Measurements from ENCODE around the gene VSTM4. TPM values are rescaled to one million over a fixed set of nuclear protein-coding genes. Genes with fewer than 3 reads are reported as not detected.

Gene VSTM4
- total RNA-seq, 1 experiment from 2014 or later: 0.13 TPM

GRCh38 chr10:48968036-48968435 lies 147.3 kb downstream of the VSTM4 start:
- H3K27me3 ChIP-seq (ENCODE audit: control insufficient read depth, insufficient read depth, low read length): peaks cover 2% of the 10 kb centered on the region; the same call in 1 of the 2 replicates
- ATAC-seq (no peak), DNase-seq (ENCODE audit: low read depth, low spot score) (no peak)
- in situ Hi-C loops (cut with HindIII; ENCODE audit: low pct_unique_long_range_greater_than_20kb, low sequenced_read_pairs) (no loop called here), intact Hi-C loops (cut with micrococcal nuclease; ENCODE audit: unreplicated experiment) (no loop called here)
- ChIA-PET POLR2A (no interaction called here), CTCF (no interaction called here)
- H3K4me3 ChIP-seq (ENCODE audit: low read depth in 2 of 2, low read length in 2 of 2): no peak overlapping the region
- TF ChIP-seq POLR2AphosphoS5 (IDR thresholded peaks at IDR 0.05; ENCODE audit: low read depth, low read length): no peak
- no peak for TF ChIP-seq CTCF (IDR thresholded peaks at IDR 0.05)
- no peak for TF ChIP-seq TCF7L2 (IDR thresholded peaks at IDR 0.05; ENCODE audit: low read depth, low read length)
- TF ChIP-seq REST (IDR thresholded peaks at IDR 0.05; ENCODE audit: insufficient read depth in 1 of 2, low read depth in 2 of 2, low read length in 1 of 2): no peak
- TF ChIP-seq SIN3A (IDR thresholded peaks at IDR 0.05; ENCODE audit: borderline replicate concordance, insufficient read depth, low read depth, low read length): no peak
- H3K27ac ChIP-seq (ENCODE audit: low read length): no peak overlapping the region
- no peaks in the 10 kb centered on the region for H3K36me3 ChIP-seq (ENCODE audit: control insufficient read depth, insufficient read depth, low read length)
- BruUV-seq (replicated peaks): no TSS peak
- H3K4me1 ChIP-seq (ENCODE audit: control insufficient read depth, insufficient read depth, low read length): no peaks in the 10 kb centered on the region
- no peaks in the 10 kb centered on the region for H3K9me3 ChIP-seq (ENCODE audit: control insufficient read depth, insufficient read depth, low read depth, low read length)

GRCh38 chr10:48965460-48965859 lies 149.9 kb downstream of the VSTM4 start:
- no peaks in the 10 kb centered on the region for H3K36me3 ChIP-seq (ENCODE audit: control insufficient read depth, insufficient read depth, low read length)
- BruUV-seq (replicated peaks): no TSS peak
- no peak for ATAC-seq

More at GRCh38 chr10:48965460-48965859, 149.9 kb downstream of the VSTM4 start:
- H3K27me3 ChIP-seq (ENCODE audit: control insufficient read depth, insufficient read depth, low read length): no peaks in the 10 kb centered on the region
- in situ Hi-C loops (cut with HindIII; ENCODE audit: low pct_unique_long_range_greater_than_20kb, low sequenced_read_pairs): no loop called here
- POLR2A ChIA-PET: no interaction called here
- H3K4me1 ChIP-seq (ENCODE audit: control insufficient read depth, insufficient read depth, low read length): no peaks in the 10 kb centered on the region
- CTCF ChIA-PET: no interaction called here
- intact Hi-C loops (cut with micrococcal nuclease; ENCODE audit: unreplicated experiment): no loop called here
- no peak overlapping the region for H3K4me3 ChIP-seq (ENCODE audit: low read depth in 2 of 2, low read length in 2 of 2)
- TF ChIP-seq POLR2AphosphoS5 (IDR thresholded peaks at IDR 0.05; ENCODE audit: low read depth, low read length) (no peak), CTCF (IDR thresholded peaks at IDR 0.05) (no peak), REST (IDR thresholded peaks at IDR 0.05; ENCODE audit: insufficient read depth in 1 of 2, low read depth in 2 of 2, low read length in 1 of 2) (no peak), SIN3A (IDR thresholded peaks at IDR 0.05; ENCODE audit: borderline replicate concordance, insufficient read depth, low read depth, low read length) (no peak), TCF7L2 (IDR thresholded peaks at IDR 0.05; ENCODE audit: low read depth, low read length) (no peak)
- H3K9me3 ChIP-seq (ENCODE audit: control insufficient read depth, insufficient read depth, low read depth, low read length): no peaks in the 10 kb centered on the region
- H3K27ac ChIP-seq (ENCODE audit: low read length): no peak overlapping the region
- DNase-seq (ENCODE audit: low read depth, low spot score): no peak

Small RNA genes within 50 kb of the gene (microRNA-seq; reads per million reads assigned to microRNA genes)
- gene MIR4294 (ENCODE audit: unreplicated experiment): not detected

Other genes with a start within 250 kb of the VSTM4 start
- gene LRRC18, start 175.7 kb downstream of the VSTM4 start, total RNA-seq (2021; ENCODE audit: unreplicated experiment): not detected
- gene FAM170B, start 18.5 kb upstream of the VSTM4 start, total RNA-seq (2021; ENCODE audit: unreplicated experiment): not detected
- gene TMEM273, start 72.9 kb upstream of the VSTM4 start, total RNA-seq (2021; ENCODE audit: unreplicated experiment): 0.23 TPM
- gene C10orf71, start 183.6 kb upstream of the VSTM4 start, total RNA-seq (2021; ENCODE audit: unreplicated experiment): not detected